A673 (cell line): ENCODE data around the gene TAF3. TPM values are rescaled to one million over a fixed set of nuclear protein-coding genes. Genes with fewer than 3 reads are reported as not detected.

Experiments used
- BruUV-seq: library from RNA; stranded (reverse); fragments of 400-500 nt; replicated peaks from 2 replicates; lab custom pipeline; 2021; lab: Mats Ljungman, UMichigan
- CTCF ChIA-PET: fragments of 300-600 bp; sonication (Branson Sonifier 250); formaldehyde crosslinking; loops from one replicate; lab custom pipeline; 2022; ENCODE audit warnings: antibody characterized with exemption; lab: Charles Lee
- POLR2A ChIA-PET: fragments of 300-600 bp; sonication (Branson Sonifier 250); formaldehyde crosslinking; loops from one replicate; lab custom pipeline; 2022; ENCODE audit warnings: antibody characterized with exemption; ENCODE audit not compliant: low non-redundant PET; lab: Charles Lee
- DNase-seq: peaks from one replicate; pipeline ENCODE4 v3.0.0-alpha.2; 2015; ENCODE audit warnings: low spot score
- H3K27ac ChIP-seq: fragments of 200-600 bp; sonication (generic); 2 replicates; pipeline ENCODE4 v1.5.1; 2016; ENCODE audit warnings: mixed run types, low read depth, mild to moderate bottlenecking, mixed read lengths, antibody characterized with exemption, low read length; ENCODE audit not compliant: poor library complexity, severe bottlenecking
- H3K27me3 ChIP-seq: fragments of 200-600 bp; sonication (generic); replicated peaks from 2 replicates; pipeline ENCODE4 v1.6.1; 2017; ENCODE audit warnings: mixed run types, low read depth, mild to moderate bottlenecking, mixed read lengths, antibody characterized with exemption, low read length; ENCODE audit not compliant: insufficient read depth, poor library complexity
- H3K36me3 ChIP-seq: fragments of 200-600 bp; sonication (generic); 2 replicates; pipeline ENCODE4 v1.6.1; 2016; ENCODE audit warnings: mixed run types, mild to moderate bottlenecking, mixed read lengths, antibody characterized with exemption, low read length; ENCODE audit not compliant: insufficient read depth, poor library complexity, severe bottlenecking
- H3K4me1 ChIP-seq: fragments of 200-600 bp; sonication (generic); 2 replicates; pipeline ENCODE4 v1.6.1; 2017; ENCODE audit warnings: mixed run types, mild to moderate bottlenecking, mixed read lengths, antibody characterized with exemption, low read length; ENCODE audit not compliant: insufficient read depth, poor library complexity, severe bottlenecking
- H3K4me3 ChIP-seq: fragments of 200-600 bp; sonication (generic); 2 replicates; pipeline ENCODE4 v1.5.1; 2016; ENCODE audit warnings: low read depth, mixed run types, mild to moderate bottlenecking, mixed read lengths, low read length; ENCODE audit not compliant: poor library complexity, severe bottlenecking
- H3K9me3 ChIP-seq: fragments of 200-600 bp; sonication (generic); 2 replicates; pipeline ENCODE4 v1.6.1; 2016; ENCODE audit warnings: mixed run types, low read depth, mild to moderate bottlenecking, mixed read lengths, antibody characterized with exemption, low read length; ENCODE audit not compliant: poor library complexity, severe bottlenecking
- EZH2 ChIP-seq: fragments of 200-600 bp; sonication (generic); IDR thresholded peaks from 2 replicates; pipeline ENCODE4 v1.6.1; 2017; ENCODE audit warnings: borderline replicate concordance, low read depth, mild to moderate bottlenecking, mixed read lengths, antibody characterized with exemption, low read length; ENCODE audit not compliant: poor library complexity, severe bottlenecking
- intact Hi-C: fragments of 100-400 bp; cut with micrococcal nuclease; formaldehyde crosslinking; loops from one replicate; pipeline ENCODE4 v1.10.0; 2022; ENCODE audit not compliant: unreplicated experiment
- total RNA-seq: library from RNA; stranded (reverse); gene quantifications from 2 replicates; pipeline ENCODE4 v1.2.3, GENCODE V29; 2021
- TF ChIP-seq, protein P1 (sequence below): fragments of 300-800, 200-600 bp; sonication (generic); conservative IDR thresholded peaks from 2 replicates; pipeline ENCODE4 v1.5.1; 2017; ENCODE audit warnings: low read depth, mild to moderate bottlenecking, antibody characterized with exemption, low read length, moderate library complexity, mixed read lengths

Gene TAF3
- total RNA-seq, 1 experiment from 2014 or later: 14.0 TPM

DNA sequence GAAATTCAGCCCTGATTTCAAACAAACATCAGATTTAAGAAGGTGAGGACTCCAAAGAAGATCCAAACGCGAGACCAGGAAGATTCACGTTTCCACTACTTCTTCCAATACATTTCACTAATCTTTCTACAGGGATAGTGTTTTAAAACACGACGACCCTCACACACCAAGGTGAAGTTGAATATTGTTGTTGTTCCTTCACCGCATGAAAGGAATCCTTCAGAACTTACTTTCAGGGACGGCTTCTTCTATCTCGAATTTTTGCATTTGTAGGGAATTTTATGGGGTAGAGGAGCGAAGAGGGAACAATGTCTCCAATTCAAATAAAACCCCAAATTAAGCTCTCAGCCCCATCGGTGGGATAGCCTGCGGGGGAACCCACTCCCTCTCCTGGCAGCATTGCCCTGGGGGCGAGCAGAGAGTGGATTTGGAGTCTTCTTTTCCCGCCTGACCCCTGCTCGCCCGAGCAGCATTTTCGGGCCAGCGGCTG, 234.7 kb downstream of the TAF3 start:
- Histone ChIP-seq H3K27me3 (peaks cover 54% of the 10 kb centered on the region), H3K9me3 (no peaks in the 10 kb centered on the region), H3K4me3 (peak overlapping the region; percentile 55), H3K36me3 (no peaks in the 10 kb centered on the region), H3K4me1 (peaks cover 22% of the 10 kb centered on the region), H3K27ac (no peak overlapping the region)
- CTCF ChIA-PET: no interaction called here
- DNase-seq: no peak
- no peak for TF ChIP-seq EZH2
- TF ChIP-seq, protein P1, sequence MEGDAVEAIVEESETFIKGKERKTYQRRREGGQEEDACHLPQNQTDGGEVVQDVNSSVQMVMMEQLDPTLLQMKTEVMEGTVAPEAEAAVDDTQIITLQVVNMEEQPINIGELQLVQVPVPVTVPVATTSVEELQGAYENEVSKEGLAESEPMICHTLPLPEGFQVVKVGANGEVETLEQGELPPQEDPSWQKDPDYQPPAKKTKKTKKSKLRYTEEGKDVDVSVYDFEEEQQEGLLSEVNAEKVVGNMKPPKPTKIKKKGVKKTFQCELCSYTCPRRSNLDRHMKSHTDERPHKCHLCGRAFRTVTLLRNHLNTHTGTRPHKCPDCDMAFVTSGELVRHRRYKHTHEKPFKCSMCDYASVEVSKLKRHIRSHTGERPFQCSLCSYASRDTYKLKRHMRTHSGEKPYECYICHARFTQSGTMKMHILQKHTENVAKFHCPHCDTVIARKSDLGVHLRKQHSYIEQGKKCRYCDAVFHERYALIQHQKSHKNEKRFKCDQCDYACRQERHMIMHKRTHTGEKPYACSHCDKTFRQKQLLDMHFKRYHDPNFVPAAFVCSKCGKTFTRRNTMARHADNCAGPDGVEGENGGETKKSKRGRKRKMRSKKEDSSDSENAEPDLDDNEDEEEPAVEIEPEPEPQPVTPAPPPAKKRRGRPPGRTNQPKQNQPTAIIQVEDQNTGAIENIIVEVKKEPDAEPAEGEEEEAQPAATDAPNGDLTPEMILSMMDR: peak; percentile 88
- intact Hi-C loops: loop anchor here (2.0 to 10.0 kb wide), 5 partner anchors 181 to 1152 kb away; no protein-coding TSS in a partner anchor
- POLR2A ChIA-PET: no interaction called here
- BruUV-seq: no TSS peak

DNA sequence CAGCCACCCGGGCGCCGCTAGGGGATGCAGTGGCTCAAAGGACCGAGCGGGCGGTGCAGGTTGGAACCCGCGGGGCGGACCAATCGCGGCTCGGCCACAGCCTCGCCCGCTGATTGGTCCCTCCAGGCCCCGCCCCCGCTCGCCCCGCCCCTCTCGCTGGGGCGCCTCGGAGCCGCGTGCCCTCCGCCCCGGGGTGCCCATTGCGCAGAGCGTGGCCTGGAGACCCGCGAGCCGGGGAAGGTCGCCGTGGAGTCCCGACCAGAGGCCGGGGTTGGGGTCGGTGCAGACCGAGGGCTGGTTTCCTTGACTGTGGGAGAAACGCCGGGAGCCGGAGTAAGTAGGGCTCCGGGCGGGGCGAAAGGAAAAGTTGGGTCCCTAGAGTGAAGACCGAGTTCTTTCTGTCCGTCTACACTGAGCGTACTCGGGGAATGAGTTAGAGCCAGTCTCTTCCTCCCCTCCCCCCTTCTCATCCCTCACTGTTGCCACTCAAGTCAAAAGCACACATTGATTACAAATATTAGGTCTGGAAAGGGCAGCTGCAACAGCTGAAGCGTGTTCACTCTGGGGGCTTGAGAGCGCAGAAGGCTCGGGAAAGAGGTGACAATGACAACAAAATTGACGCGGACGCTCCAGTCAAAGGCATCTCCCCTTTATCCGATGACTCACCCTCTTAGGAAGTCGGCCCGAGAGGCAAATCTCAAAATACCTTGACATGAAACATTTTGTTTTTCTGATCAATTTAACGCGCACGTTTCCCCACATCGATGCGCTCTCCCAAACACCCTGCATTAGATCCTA, 235.3 kb downstream of the TAF3 start:
- POLR2A ChIA-PET: no interaction called here
- H3K27me3 ChIP-seq: peaks cover 47% of the 10 kb centered on the region
- intact Hi-C loops: loop anchor here (2.0 to 10.0 kb wide), 5 partner anchors 181 to 1151 kb away; no protein-coding TSS in a partner anchor
- H3K36me3 ChIP-seq: no peaks in the 10 kb centered on the region
- CTCF ChIA-PET: interaction anchor here (0.6 to 0.7 kb wide), 2 partner anchors 103 to 1155 kb away, joined by 4 to 6 read pairs; no protein-coding TSS in a partner anchor
- DNase-seq: peak; percentile 92
- peak overlapping the region; percentile 22 for H3K27ac ChIP-seq
- no peaks in the 10 kb centered on the region for H3K9me3 ChIP-seq
- TF ChIP-seq, protein P1: no peak
- no peak for TF ChIP-seq EZH2
- peak overlapping the region; percentile 55 for H3K4me3 ChIP-seq
- H3K4me1 ChIP-seq: peaks cover 22% of the 10 kb centered on the region
- no TSS peak for BruUV-seq

DNA sequence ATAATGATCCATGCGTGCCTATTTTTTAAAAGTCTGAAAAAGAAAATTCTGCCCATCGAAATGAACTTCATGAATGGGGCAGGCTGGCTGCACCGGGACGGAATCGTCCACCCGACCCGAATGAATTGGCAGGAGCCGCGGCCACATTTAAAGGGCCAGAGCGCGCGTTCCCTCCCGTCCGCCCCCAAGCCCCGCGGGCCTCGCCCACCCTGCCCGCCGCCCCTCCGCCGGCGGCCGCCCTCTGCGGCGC, 235.9 kb downstream of the TAF3 start:
- POLR2A ChIA-PET: no interaction called here

More for the DNA sequence above, 235.9 kb downstream of the TAF3 start:
- Histone ChIP-seq H3K36me3 (no peaks in the 10 kb centered on the region), H3K27ac (no peak overlapping the region), H3K4me3 (peak overlapping the region; percentile 55), H3K9me3 (no peaks in the 10 kb centered on the region), H3K4me1 (peaks cover 21% of the 10 kb centered on the region), H3K27me3 (peaks cover 42% of the 10 kb centered on the region)
- no peak for DNase-seq
- intact Hi-C loops: loop anchor here (5.0 to 10.0 kb wide), 4 partner anchors 182 to 1151 kb away; no protein-coding TSS in a partner anchor
- CTCF ChIA-PET: interaction anchor here (0.6 to 0.7 kb wide), 2 partner anchors 102 to 1154 kb away, joined by 4 to 6 read pairs; no protein-coding TSS in a partner anchor
- BruUV-seq: no TSS peak
- TF ChIP-seq, protein P1: no peak
- no peak for TF ChIP-seq EZH2
